Karpas-422 (cell line): Measurements from ENCODE around the gene AKAP9. TPM values are rescaled to one million over a fixed set of nuclear protein-coding genes. Genes with fewer than 3 reads are reported as not detected.

ENCODE experiments used
- DNase-seq: peaks from one replicate; pipeline ENCODE4 v3.0.0-alpha.2; 2015
- H2AFZ ChIP-seq: fragments of 200-600 bp; sonication (generic); 2 replicates; pipeline ENCODE4 v1.6.1; 2014; ENCODE audit warnings: antibody characterized with exemption, low read length, mixed read lengths
- H3K27ac ChIP-seq: fragments of 200-600 bp; sonication (generic); 2 replicates; pipeline ENCODE4 v1.5.1; 2014; ENCODE audit warnings: mild to moderate bottlenecking, low read length, moderate library complexity
- H3K27me3 ChIP-seq: fragments of 200-600 bp; sonication (generic); 2 replicates; pipeline ENCODE4 v1.6.1; 2014; ENCODE audit warnings: low read length, mixed read lengths
- H3K36me3 ChIP-seq: fragments of 200-600 bp; sonication (generic); 2 replicates; pipeline ENCODE4 v1.6.1; 2014; ENCODE audit warnings: low read length, mixed read lengths; ENCODE audit not compliant: insufficient read depth
- H3K4me1 ChIP-seq: fragments of 200-600 bp; sonication (generic); 2 replicates; pipeline ENCODE4 v1.6.1; 2014; ENCODE audit warnings: mild to moderate bottlenecking, low read length, mixed read lengths
- H3K4me2 ChIP-seq: fragments of 200-600 bp; sonication (generic); 2 replicates; pipeline ENCODE4 v1.6.1; 2014; ENCODE audit warnings: low read length, low read depth, mild to moderate bottlenecking; ENCODE audit not compliant: poor library complexity, severe bottlenecking
- H3K4me3 ChIP-seq: fragments of 200-600 bp; sonication (generic); 2 replicates; pipeline ENCODE4 v1.5.1; 2014; ENCODE audit warnings: mild to moderate bottlenecking, antibody characterized with exemption, low read length, mixed read lengths
- H3K79me2 ChIP-seq: fragments of 200-600 bp; sonication (generic); 2 replicates; pipeline ENCODE4 v1.6.1; 2014; ENCODE audit warnings: mild to moderate bottlenecking, low read length, mixed read lengths
- H3K9ac ChIP-seq: fragments of 200-600 bp; sonication (generic); 2 replicates; pipeline ENCODE4 v1.6.0; 2014; ENCODE audit warnings: low read length
- H3K9me2 ChIP-seq: fragments of 200-600 bp; sonication (generic), shearing (Covaris generic); replicated peaks from 2 replicates; pipeline ENCODE4 v1.6.0; 2014; ENCODE audit warnings: mild to moderate bottlenecking, low read length, moderate library complexity; ENCODE audit not compliant: insufficient read depth
- H3K9me3 ChIP-seq: fragments of 300-700, 200-600 bp; sonication (generic); 2 replicates; pipeline ENCODE4 v1.6.1; 2014; ENCODE audit warnings: low read length, mixed read lengths
- H4K20me1 ChIP-seq: fragments of 200-600 bp; sonication (generic); 2 replicates; pipeline ENCODE4 v1.6.1; 2014; ENCODE audit warnings: mild to moderate bottlenecking, antibody characterized with exemption, low read length, low read depth; ENCODE audit not compliant: insufficient read depth
- total RNA-seq: library from RNA; depleted of rRNA; stranded (reverse); fragments of >200 nt; shearing (Covaris generic); gene quantifications from 2 replicates; pipeline ENCODE4 v1.2.3, GENCODE V29; 2014; ENCODE audit warnings: low replicate concordance

The AKAP9 gene
- total RNA-seq, 1 experiment from 2014 or later = 92.9 TPM

DNA sequence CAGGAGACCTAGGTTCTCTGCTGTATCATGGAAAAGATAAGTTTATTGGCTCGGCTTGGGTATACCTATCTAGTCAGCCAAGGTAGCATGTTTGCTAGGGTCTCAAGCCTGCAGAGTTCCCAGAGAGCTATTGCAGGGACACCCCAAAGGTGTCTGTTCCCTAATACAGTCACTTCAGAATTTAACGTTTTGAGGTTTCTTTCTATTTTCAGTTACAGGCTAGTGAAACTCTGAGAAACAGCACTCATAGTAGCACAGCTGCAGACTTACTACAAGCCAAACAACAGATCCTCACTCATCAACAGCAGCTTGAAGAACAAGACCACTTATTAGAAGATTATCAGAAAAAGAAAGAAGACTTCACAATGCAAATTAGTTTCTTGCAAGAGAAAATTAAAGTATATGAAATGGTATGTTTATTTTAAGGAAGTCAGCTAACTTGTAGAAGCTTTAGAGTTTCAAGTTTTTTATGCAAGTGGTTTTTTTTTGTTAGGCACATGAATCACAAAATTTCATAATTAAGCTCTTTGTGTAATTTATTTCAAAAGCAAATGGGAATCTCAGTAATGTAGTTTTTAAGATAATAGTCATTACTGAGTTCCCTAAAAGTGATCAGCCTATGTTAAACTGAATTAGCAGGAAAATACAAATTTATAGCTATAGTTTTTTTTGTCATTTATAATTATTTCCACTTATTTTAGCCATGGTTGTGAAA, 54.9 kb downstream of the AKAP9 start:
- Histone ChIP-seq H4K20me1 (no peaks in the 10 kb centered on the region), H2AFZ (0 out of 2 replicates have a peak overlapping the region, but pooled peaks have one; percentile 3), H3K9ac (peak overlapping the region; percentile 2; the same call in 1 of the 2 replicates), H3K79me2 (peaks cover 5% of the 10 kb centered on the region; the same call in 1 of the 2 replicates), H3K36me3 (peaks cover 6% of the 10 kb centered on the region; the same call in 1 of the 2 replicates), H3K4me2 (peak overlapping the region; percentile 36), H3K27me3 (no peaks in the 10 kb centered on the region), H3K4me1 (peaks cover 25% of the 10 kb centered on the region), H3K27ac (peak overlapping the region; percentile 56), H3K9me2 (no peaks in the 10 kb centered on the region), H3K9me3 (no peaks in the 10 kb centered on the region), H3K4me3 (peak overlapping the region; percentile 2; the same call in 1 of the 2 replicates)
- peak; percentile 52 for DNase-seq

DNA sequence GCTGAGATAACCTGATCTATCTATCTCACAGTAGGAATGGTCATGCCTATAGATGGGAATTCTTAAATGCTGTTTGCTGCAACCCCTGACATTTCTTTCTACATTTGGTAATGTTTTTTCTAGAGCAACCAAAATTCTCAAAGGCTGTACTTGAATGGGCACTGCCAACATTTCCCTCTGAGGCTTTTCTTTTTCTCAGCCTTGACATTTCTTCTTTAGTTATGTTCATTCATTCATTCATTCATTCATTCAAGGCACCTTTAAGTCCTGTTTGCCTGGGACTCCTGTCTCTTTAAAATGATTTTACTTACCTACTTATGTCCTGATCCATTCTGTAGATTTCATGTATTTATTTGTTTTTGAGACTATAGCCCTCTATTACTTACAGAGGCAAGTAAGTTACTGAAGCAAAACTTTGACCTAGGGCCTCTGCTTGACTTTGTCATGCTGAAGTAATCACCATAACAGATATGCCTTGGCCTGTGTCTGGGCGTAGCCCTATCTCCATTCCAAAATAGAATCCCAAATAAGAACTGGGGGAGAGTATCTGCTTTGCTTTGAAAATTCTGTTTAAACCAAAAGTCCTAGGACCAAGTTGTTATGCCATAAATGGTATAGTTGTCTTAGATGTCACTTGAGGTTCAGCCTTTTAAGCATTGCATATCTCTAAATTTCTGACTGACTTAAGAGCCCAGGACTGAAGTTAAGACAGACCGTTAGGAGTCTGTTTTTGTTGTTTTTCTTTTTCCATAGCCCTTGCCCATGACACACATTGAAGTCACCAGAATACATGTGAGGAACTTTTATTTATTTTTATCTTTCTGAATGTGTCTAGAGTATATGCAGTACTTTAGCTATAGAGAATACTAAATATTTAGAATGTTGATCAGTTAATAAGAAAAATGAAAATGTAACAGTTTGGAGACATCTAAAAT, 59.2 kb downstream of the AKAP9 start:
- H3K79me2 ChIP-seq = no peaks in the 10 kb centered on the region; the same call in 1 of the 2 replicates
- H3K27me3 ChIP-seq = no peaks in the 10 kb centered on the region
- DNase-seq = no peak
- peaks cover 18% of the 10 kb centered on the region; the same call in 1 of the 2 replicates for H3K36me3 ChIP-seq
- H3K9me2 ChIP-seq = no peaks in the 10 kb centered on the region
- H3K9me3 ChIP-seq = no peaks in the 10 kb centered on the region
- H2AFZ ChIP-seq = no peak overlapping the region
- H3K4me2 ChIP-seq = no peak overlapping the region
- H4K20me1 ChIP-seq = no peaks in the 10 kb centered on the region
- no peak overlapping the region for H3K9ac ChIP-seq
- H3K4me3 ChIP-seq = no peak overlapping the region
- peaks cover 11% of the 10 kb centered on the region for H3K4me1 ChIP-seq
- H3K27ac ChIP-seq = no peak overlapping the region

DNA sequence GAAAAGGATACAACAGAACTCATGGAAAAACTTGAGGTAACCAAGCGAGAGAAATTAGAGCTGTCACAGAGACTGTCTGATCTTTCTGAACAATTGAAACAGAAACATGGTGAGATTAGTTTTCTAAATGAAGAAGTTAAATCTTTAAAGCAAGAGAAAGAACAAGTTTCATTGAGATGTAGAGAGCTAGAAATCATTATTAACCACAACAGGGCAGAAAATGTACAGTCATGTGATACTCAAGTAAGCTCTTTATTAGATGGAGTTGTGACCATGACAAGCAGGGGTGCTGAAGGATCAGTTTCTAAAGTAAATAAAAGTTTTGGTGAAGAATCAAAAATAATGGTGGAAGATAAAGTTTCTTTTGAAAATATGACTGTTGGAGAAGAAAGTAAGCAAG, 62.1 kb downstream of the AKAP9 start:
- Histone ChIP-seq H3K79me2 (peaks cover 14% of the 10 kb centered on the region), H2AFZ (no peak overlapping the region), H3K27me3 (no peaks in the 10 kb centered on the region)

DNA sequence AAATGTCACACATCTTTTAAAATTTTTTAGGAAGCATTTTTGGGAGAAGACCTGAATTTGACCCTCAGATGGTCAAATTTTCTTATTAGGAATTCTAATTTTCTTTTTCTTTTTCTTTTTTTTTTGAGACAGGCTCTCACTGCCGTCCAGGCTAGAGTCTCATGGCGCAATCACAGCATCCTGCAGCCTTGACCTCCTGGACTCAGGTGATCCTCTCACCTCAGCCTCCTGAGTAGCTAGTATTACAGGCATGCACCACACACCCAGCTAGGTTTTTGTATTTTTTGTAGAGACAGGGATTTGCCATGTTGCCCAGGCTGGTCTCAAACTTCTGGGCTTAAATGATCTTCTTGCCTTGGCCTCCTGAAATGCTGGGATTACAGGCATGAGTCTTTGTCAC, 65.4 kb downstream of the AKAP9 start:
- H3K4me3 ChIP-seq = no peak overlapping the region

More for the DNA sequence above, 62.1 kb downstream of the AKAP9 start:
- H3K4me2 ChIP-seq = no peak overlapping the region
- no peak for DNase-seq
- H3K4me3 ChIP-seq = no peak overlapping the region
- H3K9me3 ChIP-seq = no peaks in the 10 kb centered on the region
- H3K9ac ChIP-seq = no peak overlapping the region
- no peaks in the 10 kb centered on the region for H3K4me1 ChIP-seq
- no peak overlapping the region for H3K27ac ChIP-seq
- no peaks in the 10 kb centered on the region for H3K9me2 ChIP-seq
- H3K36me3 ChIP-seq = peaks cover 27% of the 10 kb centered on the region
- no peaks in the 10 kb centered on the region for H4K20me1 ChIP-seq

DNA sequence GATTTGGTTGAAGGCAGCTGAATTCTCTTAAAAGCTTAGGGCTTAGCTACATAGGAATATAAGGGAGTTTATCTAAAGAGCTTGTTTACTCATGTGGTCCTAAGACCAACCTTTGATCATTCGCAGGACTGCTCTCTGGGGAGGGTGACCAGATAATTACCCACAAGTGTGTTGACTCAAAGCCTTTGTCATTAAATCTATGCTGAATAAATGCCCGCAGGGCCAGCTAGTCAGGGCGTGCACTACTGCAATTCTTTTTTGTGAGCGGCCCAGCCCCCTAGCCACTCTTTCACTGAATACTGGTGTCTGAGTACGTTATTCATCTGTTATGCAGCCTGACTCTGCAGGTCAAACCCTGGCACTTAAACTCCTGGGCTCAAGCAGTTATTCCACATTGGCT, 69.6 kb downstream of the AKAP9 start:
- Histone ChIP-seq H3K27ac (no peak overlapping the region), H3K4me3 (no peak overlapping the region), H3K4me1 (no peaks in the 10 kb centered on the region), H3K4me2 (no peak overlapping the region), H3K79me2 (peaks cover 20% of the 10 kb centered on the region), H3K9me2 (no peaks in the 10 kb centered on the region), H3K9ac (no peak overlapping the region), H2AFZ (no peak overlapping the region), H4K20me1 (no peaks in the 10 kb centered on the region), H3K36me3 (peaks cover 14% of the 10 kb centered on the region), H3K27me3 (no peaks in the 10 kb centered on the region), H3K9me3 (no peaks in the 10 kb centered on the region)
- DNase-seq = no peak

More for the DNA sequence above, 65.4 kb downstream of the AKAP9 start:
- H3K79me2 ChIP-seq = peaks cover 20% of the 10 kb centered on the region
- peaks cover 25% of the 10 kb centered on the region for H3K36me3 ChIP-seq
- no peaks in the 10 kb centered on the region for H3K9me3 ChIP-seq
- no peaks in the 10 kb centered on the region for H4K20me1 ChIP-seq
- H3K4me1 ChIP-seq = no peaks in the 10 kb centered on the region
- H3K27ac ChIP-seq = no peak overlapping the region
- H2AFZ ChIP-seq = no peak overlapping the region
- no peaks in the 10 kb centered on the region for H3K9me2 ChIP-seq
- H3K9ac ChIP-seq = no peak overlapping the region
- H3K27me3 ChIP-seq = no peaks in the 10 kb centered on the region
- no peak for DNase-seq
- no peak overlapping the region for H3K4me2 ChIP-seq

DNA sequence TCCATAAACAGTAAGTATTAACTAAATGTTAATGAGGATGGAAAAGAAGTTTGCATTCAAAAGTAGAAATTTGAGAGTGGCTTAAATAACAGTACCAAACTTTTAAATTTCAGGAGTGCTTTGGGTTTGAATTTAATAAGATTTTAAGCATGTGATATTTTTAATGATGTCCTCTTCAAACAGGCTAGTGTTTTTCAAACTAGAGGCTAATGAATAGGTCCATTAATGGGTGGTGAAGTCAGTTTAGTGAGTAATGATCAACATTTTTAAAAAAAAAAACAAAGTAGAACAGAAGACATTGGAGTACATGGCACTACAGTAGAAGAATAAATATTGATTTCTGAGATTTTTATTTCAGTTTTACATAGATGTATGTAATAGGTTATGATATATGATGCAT, 72.9 kb downstream of the AKAP9 start:
- H3K4me3 ChIP-seq = no peak overlapping the region
- no peak overlapping the region for H3K27ac ChIP-seq
- H3K36me3 ChIP-seq = peaks cover 9% of the 10 kb centered on the region; the same call in 1 of the 2 replicates
- H3K9me2 ChIP-seq = no peaks in the 10 kb centered on the region
- peaks cover 5% of the 10 kb centered on the region for H3K79me2 ChIP-seq
- no peak overlapping the region for H2AFZ ChIP-seq
- no peaks in the 10 kb centered on the region for H4K20me1 ChIP-seq
- H3K4me2 ChIP-seq = no peak overlapping the region
- no peaks in the 10 kb centered on the region for H3K4me1 ChIP-seq
- H3K27me3 ChIP-seq = no peaks in the 10 kb centered on the region
- no peak for DNase-seq
- no peak overlapping the region for H3K9ac ChIP-seq
- H3K9me3 ChIP-seq = no peaks in the 10 kb centered on the region

DNA sequence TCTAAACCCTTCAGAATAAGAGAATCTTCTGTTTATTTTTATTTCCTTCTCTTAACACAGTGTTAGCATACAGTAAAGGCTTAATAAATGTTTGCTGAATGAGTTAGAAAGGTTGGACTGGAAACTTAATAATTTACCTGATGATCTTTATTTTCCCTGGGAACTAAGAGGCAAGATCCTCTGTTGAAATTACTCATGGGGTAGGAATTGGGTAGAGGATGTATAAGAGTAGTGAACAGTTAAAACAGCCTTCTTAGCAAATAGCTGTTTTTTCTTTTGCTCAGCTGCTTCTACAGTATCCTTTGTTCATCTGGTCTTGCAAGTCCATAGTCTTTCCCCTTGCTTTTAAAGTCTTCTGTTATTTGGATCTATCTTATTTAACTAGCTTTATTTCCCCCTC, 80.0 kb downstream of the AKAP9 start:
- no peak overlapping the region for H2AFZ ChIP-seq
- no peaks in the 10 kb centered on the region for H3K9me2 ChIP-seq
- no peak overlapping the region for H3K4me2 ChIP-seq
- peaks cover 33% of the 10 kb centered on the region for H3K36me3 ChIP-seq
- no peak for DNase-seq
- no peak overlapping the region for H3K9ac ChIP-seq
- H3K27ac ChIP-seq = no peak overlapping the region
- no peaks in the 10 kb centered on the region for H3K79me2 ChIP-seq
- no peaks in the 10 kb centered on the region for H3K4me1 ChIP-seq
- no peaks in the 10 kb centered on the region for H3K27me3 ChIP-seq
- no peaks in the 10 kb centered on the region for H4K20me1 ChIP-seq
- H3K4me3 ChIP-seq = no peak overlapping the region
- H3K9me3 ChIP-seq = peaks cover 3% of the 10 kb centered on the region; the same call in 1 of the 2 replicates

DNA sequence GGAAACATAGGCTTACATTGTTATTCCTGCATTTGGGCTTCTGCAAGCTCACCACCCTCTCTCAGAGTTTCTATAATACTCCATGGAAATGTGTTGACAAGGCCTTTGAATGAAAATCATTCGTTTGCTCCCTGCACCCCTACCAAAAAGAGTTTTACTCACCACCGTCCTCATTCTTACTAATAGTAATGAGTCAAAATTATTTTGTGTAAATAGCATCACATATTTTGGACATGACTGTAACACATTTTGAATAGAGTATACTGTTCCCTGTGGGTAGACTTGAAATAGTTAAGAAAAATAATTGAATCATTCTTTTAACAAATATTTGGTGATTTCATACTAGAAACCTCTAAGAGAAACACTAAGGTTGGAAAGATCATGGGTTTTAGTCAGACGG, 84.6 kb downstream of the AKAP9 start:
- no peak overlapping the region for H2AFZ ChIP-seq
- no peaks in the 10 kb centered on the region for H3K9me2 ChIP-seq
- H3K9me3 ChIP-seq = peaks cover 3% of the 10 kb centered on the region
- H3K4me2 ChIP-seq = no peak overlapping the region
- H3K4me3 ChIP-seq = no peak overlapping the region
- no peaks in the 10 kb centered on the region for H4K20me1 ChIP-seq
- H3K79me2 ChIP-seq = no peaks in the 10 kb centered on the region
- H3K27ac ChIP-seq = no peak overlapping the region
- H3K9ac ChIP-seq = no peak overlapping the region
- no peak for DNase-seq
- H3K4me1 ChIP-seq = no peaks in the 10 kb centered on the region
- no peaks in the 10 kb centered on the region for H3K27me3 ChIP-seq
- H3K36me3 ChIP-seq = peaks cover 51% of the 10 kb centered on the region
